OCI-LY7 (cell line): ENCODE measurements around the gene TMA7B. TPM values are rescaled to one million over a fixed set of nuclear protein-coding genes. Genes with fewer than 3 reads are reported as not detected.
"Not testable (repeated sequence)": the region's sequence is repeated elsewhere in the genome, so short reads cannot be mapped to it uniquely, and the experiment has no call there.

Source experiments
- BruUV-seq: library from RNA; stranded (reverse); fragments of 400-500 nt; replicated peaks from 2 replicates; lab custom pipeline; 2021; lab: Mats Ljungman, UMichigan
- CTCF ChIA-PET: fragments of 300-600 bp; sonication (Branson Sonifier 250); formaldehyde crosslinking; loops from one replicate; lab custom pipeline; 2022; ENCODE audit warnings: antibody characterized with exemption; ENCODE audit not compliant: unreplicated experiment; lab: Charles Lee
- POLR2A ChIA-PET: fragments of 300-600 bp; sonication (Branson Sonifier 250); formaldehyde crosslinking; loops from one replicate; lab custom pipeline; 2022; ENCODE audit warnings: antibody characterized with exemption; lab: Charles Lee
- DNase-seq: peaks from one replicate; pipeline ENCODE4 v3.0.0-alpha.2; 2015; ENCODE audit warnings: low spot score
- H2AFZ ChIP-seq: fragments of 200-600 bp; sonication (generic), shearing (Covaris generic); 2 replicates; pipeline ENCODE4 v1.6.1; 2014; ENCODE audit warnings: mild to moderate bottlenecking, antibody characterized with exemption, low read length, moderate library complexity
- H3K27ac ChIP-seq: fragments of 200-600 bp; sonication (generic); 2 replicates; pipeline ENCODE4 v1.5.1; 2014; ENCODE audit warnings: mixed run types, low read depth, mild to moderate bottlenecking, moderate library complexity, low read length, inconsistent platforms; ENCODE audit not compliant: poor library complexity, severe bottlenecking
- H3K36me3 ChIP-seq: fragments of 200-600 bp; sonication (generic); 2 replicates; pipeline ENCODE4 v1.6.1; 2014; ENCODE audit warnings: mild to moderate bottlenecking, antibody characterized with exemption, low read length, moderate library complexity, mixed read lengths; ENCODE audit not compliant: insufficient read depth
- H3K4me1 ChIP-seq: fragments of 200-600 bp; sonication (generic); 2 replicates; pipeline ENCODE4 v1.5.1; 2014; ENCODE audit warnings: mild to moderate bottlenecking, low read length; ENCODE audit not compliant: insufficient read depth, poor library complexity, severe bottlenecking
- H3K4me2 ChIP-seq: fragments of 200-600 bp; sonication (generic); 2 replicates; pipeline ENCODE4 v1.6.1; 2014; ENCODE audit warnings: mild to moderate bottlenecking, low read length
- H3K4me3 ChIP-seq: fragments of 200-600 bp; sonication (generic); 2 replicates; pipeline ENCODE4 v1.5.1; 2014; ENCODE audit warnings: mild to moderate bottlenecking, low read depth, low read length; ENCODE audit not compliant: poor library complexity, severe bottlenecking
- H3K79me2 ChIP-seq: fragments of 200-600 bp; sonication (generic); 2 replicates; pipeline ENCODE4 v1.6.1; 2016; ENCODE audit warnings: low read depth, mild to moderate bottlenecking, low read length, moderate library complexity, mixed read lengths; ENCODE audit not compliant: insufficient read depth
- H3K9me2 ChIP-seq: fragments of 200-600 bp; sonication (generic); 2 replicates; pipeline ENCODE4 v1.6.1; 2016; ENCODE audit warnings: mild to moderate bottlenecking, low read length, mixed read lengths; ENCODE audit not compliant: insufficient read depth
- H3K9me3 ChIP-seq: fragments of 200-600 bp; sonication (generic); 2 replicates; pipeline ENCODE4 v1.6.1; 2014; ENCODE audit warnings: mild to moderate bottlenecking, mixed run types, low read length, mixed read lengths
- H4K20me1 ChIP-seq: fragments of 200-600 bp; sonication (generic); 2 replicates; pipeline ENCODE4 v1.6.1; 2014; ENCODE audit warnings: mild to moderate bottlenecking, antibody characterized with exemption, low read length, moderate library complexity, mixed read lengths; ENCODE audit not compliant: insufficient read depth
- EZH2phosphoT487 ChIP-seq: fragments of 200-600 bp; sonication (generic); IDR thresholded peaks from 2 replicates; pipeline ENCODE4 v1.6.1; 2018; ENCODE audit warnings: low read depth, borderline replicate concordance, mild to moderate bottlenecking, mixed run types, antibody characterized with exemption, low read length, moderate library complexity, mixed read lengths
- intact Hi-C: fragments of 100-400 bp; cut with micrococcal nuclease; formaldehyde crosslinking; loops from one replicate; pipeline ENCODE4 v1.10.0; 2022; ENCODE audit not compliant: unreplicated experiment
- total RNA-seq, 2 experiments: library from RNA; depleted of rRNA in 1 of 2; stranded (reverse); fragments of >200 nt in 1 of 2; shearing (Covaris generic) in 1 of 2; gene quantifications; 2 replicates each; pipeline ENCODE4 v1.2.3, GENCODE V29; 2014 to 2022
- TF ChIP-seq, protein P1 (sequence below): fragments of 200-600 bp; sonication (generic); conservative IDR thresholded peaks from 2 replicates; pipeline ENCODE4 v1.5.1; 2014; ENCODE audit warnings: mild to moderate bottlenecking, antibody characterized with exemption, low read length, moderate library complexity, mixed read lengths

The TMA7B gene
- total RNA-seq, 2 experiments from 2014 or later, result not detected

DNA sequence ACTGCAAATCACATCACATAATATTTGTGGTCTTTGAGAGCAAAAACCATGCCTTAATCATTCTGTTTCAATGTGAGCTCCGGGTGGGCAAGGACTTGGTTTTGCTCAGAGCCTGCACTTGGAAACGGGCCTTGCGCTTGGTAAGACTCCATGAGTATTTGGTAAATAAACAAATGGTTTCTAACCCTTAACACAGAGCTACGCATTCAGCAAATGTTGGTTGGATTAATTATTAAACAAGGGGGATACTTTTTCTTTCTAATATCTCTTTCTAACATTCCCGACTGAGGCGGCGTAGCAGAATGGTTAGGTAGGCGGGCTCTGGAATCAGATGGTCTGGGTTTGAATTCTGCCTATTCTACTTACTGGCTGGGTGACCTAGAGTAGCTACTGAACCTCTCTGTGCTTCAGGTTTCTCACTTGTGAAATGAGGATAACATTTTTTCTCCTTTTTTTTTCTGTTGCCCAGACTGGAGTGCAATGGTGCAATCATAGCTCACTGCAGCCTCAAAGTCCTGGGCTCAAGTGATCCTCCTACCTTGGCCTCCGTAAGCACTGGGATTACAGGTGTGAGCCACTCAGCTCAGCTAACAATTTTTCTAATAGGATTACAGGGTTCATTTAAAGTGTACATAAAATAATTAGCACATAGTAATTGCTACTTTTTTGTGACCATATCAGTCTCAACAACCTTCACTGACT, 31.1 kb downstream of the TMA7B start:
- TF ChIP-seq, protein P1, sequence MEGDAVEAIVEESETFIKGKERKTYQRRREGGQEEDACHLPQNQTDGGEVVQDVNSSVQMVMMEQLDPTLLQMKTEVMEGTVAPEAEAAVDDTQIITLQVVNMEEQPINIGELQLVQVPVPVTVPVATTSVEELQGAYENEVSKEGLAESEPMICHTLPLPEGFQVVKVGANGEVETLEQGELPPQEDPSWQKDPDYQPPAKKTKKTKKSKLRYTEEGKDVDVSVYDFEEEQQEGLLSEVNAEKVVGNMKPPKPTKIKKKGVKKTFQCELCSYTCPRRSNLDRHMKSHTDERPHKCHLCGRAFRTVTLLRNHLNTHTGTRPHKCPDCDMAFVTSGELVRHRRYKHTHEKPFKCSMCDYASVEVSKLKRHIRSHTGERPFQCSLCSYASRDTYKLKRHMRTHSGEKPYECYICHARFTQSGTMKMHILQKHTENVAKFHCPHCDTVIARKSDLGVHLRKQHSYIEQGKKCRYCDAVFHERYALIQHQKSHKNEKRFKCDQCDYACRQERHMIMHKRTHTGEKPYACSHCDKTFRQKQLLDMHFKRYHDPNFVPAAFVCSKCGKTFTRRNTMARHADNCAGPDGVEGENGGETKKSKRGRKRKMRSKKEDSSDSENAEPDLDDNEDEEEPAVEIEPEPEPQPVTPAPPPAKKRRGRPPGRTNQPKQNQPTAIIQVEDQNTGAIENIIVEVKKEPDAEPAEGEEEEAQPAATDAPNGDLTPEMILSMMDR, result no peak
- no peak for TF ChIP-seq EZH2phosphoT487
- H3K9me3 ChIP-seq, result no peaks in the 10 kb centered on the region
- H3K4me1 ChIP-seq, result no peaks in the 10 kb centered on the region
- DNase-seq, result no peak
- no peaks in the 10 kb centered on the region for H3K9me2 ChIP-seq
- no peaks in the 10 kb centered on the region for H3K36me3 ChIP-seq
- intact Hi-C loops, result no loop called here
- POLR2A ChIA-PET, result no interaction called here
- H3K79me2 ChIP-seq, result no peaks in the 10 kb centered on the region
- no peaks in the 10 kb centered on the region for H4K20me1 ChIP-seq
- H3K4me2 ChIP-seq, result no peak overlapping the region
- CTCF ChIA-PET, result no interaction called here
- no peak overlapping the region for H2AFZ ChIP-seq
- BruUV-seq, result no TSS peak
- no peak overlapping the region for H3K27ac ChIP-seq
- no peak overlapping the region for H3K4me3 ChIP-seq

DNA sequence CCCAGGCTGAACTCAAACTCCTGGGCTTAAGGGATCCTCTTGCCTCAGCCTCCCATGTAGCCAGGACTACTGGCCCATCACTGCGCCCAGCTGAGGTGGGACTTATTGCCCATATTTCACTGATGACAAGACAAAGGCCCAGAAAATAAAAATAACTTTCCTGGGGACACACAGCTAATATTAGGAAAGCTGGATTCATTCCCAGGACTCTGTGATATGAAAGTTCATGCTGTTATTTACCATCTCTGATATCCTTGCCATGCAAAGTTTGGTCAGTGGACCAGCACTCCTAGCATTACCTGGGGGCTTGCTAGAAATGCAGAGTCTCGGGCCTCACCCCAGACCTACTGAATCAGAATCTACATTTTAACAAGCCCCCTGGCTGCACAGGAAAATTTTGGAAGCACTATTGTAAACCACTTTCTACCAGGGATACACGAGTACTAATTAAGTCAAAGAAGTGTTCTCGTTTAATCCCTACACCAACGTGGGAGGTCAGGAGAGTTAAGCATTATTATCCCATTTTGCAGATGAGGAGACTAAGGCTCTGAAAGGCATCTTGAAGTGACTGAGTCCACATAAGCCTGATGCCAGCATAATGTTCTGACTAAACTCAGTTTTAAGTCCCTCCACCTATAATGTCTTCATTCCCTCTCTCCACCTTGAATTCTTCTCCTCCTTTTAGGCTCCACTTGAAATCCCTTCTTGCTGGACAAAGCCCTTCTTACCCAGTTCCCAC, 32.1 kb downstream of the TMA7B start:
- Histone ChIP-seq H2AFZ (no peak overlapping the region), H3K9me3 (no peaks in the 10 kb centered on the region), H3K79me2 (no peaks in the 10 kb centered on the region), H3K27ac (no peak overlapping the region), H3K9me2 (no peaks in the 10 kb centered on the region), H3K4me1 (no peaks in the 10 kb centered on the region), H3K36me3 (no peaks in the 10 kb centered on the region), H3K4me3 (no peak overlapping the region), H3K4me2 (no peak overlapping the region), H4K20me1 (no peaks in the 10 kb centered on the region)
- intact Hi-C loops, result no loop called here
- ChIA-PET CTCF (no interaction called here), POLR2A (no interaction called here)
- DNase-seq, result no peak
- BruUV-seq, result no TSS peak
- no peak for TF ChIP-seq EZH2phosphoT487
- TF ChIP-seq, protein P1, result no peak

DNA sequence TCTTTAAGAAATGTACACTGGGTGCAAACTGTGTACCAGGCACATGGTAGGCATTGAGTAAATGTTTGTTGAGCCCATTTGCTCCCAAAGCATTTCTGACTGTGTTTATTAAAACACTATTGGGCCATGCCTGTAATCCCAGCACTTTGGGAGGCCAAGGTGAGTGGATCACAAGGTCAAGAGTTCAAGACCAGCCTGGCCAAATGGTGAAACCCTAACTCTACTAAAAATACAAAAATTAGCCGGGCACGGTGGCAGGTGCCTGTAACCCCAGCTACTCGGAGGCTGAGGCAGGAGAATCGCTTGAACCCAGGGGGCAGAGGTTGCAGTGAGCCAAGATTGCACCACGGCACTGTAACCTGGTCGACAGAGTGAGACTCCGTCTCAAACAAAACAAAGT, 32.7 kb downstream of the TMA7B start:
- BruUV-seq, result not testable (repeated sequence)

More for the DNA sequence above, 32.7 kb downstream of the TMA7B start:
- CTCF ChIA-PET, H3K4me3 ChIP-seq, intact Hi-C loops, H2AFZ ChIP-seq, H3K79me2 ChIP-seq, H3K27ac ChIP-seq, H3K4me2 ChIP-seq, H3K9me3 ChIP-seq, DNase-seq, H3K4me1 ChIP-seq, H3K36me3 ChIP-seq, H3K9me2 ChIP-seq, POLR2A ChIA-PET, H4K20me1 ChIP-seq: not testable (repeated sequence)
